Parathyroid adenoma (tissue), 2 donors: Measurements from ENCODE around the gene EVA1A.

Experiments
- H2AFZ ChIP-seq: fragments of 300-600 bp; sonication (generic); one replicate; pipeline ENCODE4 v1.7.0; 2017; ENCODE audit warnings: antibody characterized with exemption, mild to moderate bottlenecking
- H3K27ac ChIP-seq: fragments of 300-600 bp; sonication (generic); one replicate; pipeline ENCODE4 v1.7.0; 2017
- H3K27me3 ChIP-seq: fragments of 300-600 bp; sonication (generic); one replicate; pipeline ENCODE4 v1.7.0; 2017; ENCODE audit warnings: low read length; ENCODE audit not compliant: control insufficient read depth, insufficient read depth
- H3K36me3 ChIP-seq: fragments of 300-600 bp; sonication (generic); one replicate; pipeline ENCODE4 v1.7.0; 2017; ENCODE audit warnings: low read length; ENCODE audit not compliant: control insufficient read depth, insufficient read depth
- H3K4me1 ChIP-seq: fragments of 300-600 bp; sonication (generic); one replicate; pipeline ENCODE4 v1.7.0; 2017; ENCODE audit warnings: control low read depth
- H3K4me2 ChIP-seq: fragments of 300-600 bp; sonication (generic); one replicate; pipeline ENCODE4 v1.7.0; 2017; ENCODE audit warnings: low read length
- H3K4me3 ChIP-seq: fragments of 300-600 bp; sonication (generic); one replicate; pipeline ENCODE4 v1.7.0; 2017; ENCODE audit warnings: low read depth, low read length
- H3K79me2 ChIP-seq: fragments of 300-600 bp; sonication (generic); one replicate; pipeline ENCODE4 v1.7.0; 2017; ENCODE audit warnings: control low read depth
- H3K9ac ChIP-seq: fragments of 300-600 bp; sonication (generic); one replicate; pipeline ENCODE4 v1.7.0; 2017; ENCODE audit warnings: mild to moderate bottlenecking
- H3K9me3 ChIP-seq: fragments of 300-600 bp; sonication (generic); one replicate; pipeline ENCODE4 v1.7.0; 2017; ENCODE audit warnings: low read length; ENCODE audit not compliant: control insufficient read depth
- TF ChIP-seq, protein P1 (sequence below): fragments of 300-600 bp; sonication (generic); IDR thresholded peaks from one replicate; pipeline ENCODE4 v1.7.0; 2017; ENCODE audit warnings: antibody characterized with exemption, mild to moderate bottlenecking
- donor health status: primary hyperparathyroidism.

Gene EVA1A

GRCh38 chr2:75525434-75526310 lies 35.1 kb downstream of the EVA1A start:
- Histone ChIP-seq H3K27ac (no peak overlapping the region), H3K4me1 (no peaks in the 10 kb centered on the region), H2AFZ (no peak overlapping the region), H3K9ac (no peak overlapping the region), H3K4me3 (no peak overlapping the region), H3K79me2 (no peaks in the 10 kb centered on the region), H3K4me2 (no peak overlapping the region), H3K36me3 (no peaks in the 10 kb centered on the region), H3K27me3 (no peaks in the 10 kb centered on the region), H3K9me3 (no peaks in the 10 kb centered on the region)
- TF ChIP-seq, protein P1, sequence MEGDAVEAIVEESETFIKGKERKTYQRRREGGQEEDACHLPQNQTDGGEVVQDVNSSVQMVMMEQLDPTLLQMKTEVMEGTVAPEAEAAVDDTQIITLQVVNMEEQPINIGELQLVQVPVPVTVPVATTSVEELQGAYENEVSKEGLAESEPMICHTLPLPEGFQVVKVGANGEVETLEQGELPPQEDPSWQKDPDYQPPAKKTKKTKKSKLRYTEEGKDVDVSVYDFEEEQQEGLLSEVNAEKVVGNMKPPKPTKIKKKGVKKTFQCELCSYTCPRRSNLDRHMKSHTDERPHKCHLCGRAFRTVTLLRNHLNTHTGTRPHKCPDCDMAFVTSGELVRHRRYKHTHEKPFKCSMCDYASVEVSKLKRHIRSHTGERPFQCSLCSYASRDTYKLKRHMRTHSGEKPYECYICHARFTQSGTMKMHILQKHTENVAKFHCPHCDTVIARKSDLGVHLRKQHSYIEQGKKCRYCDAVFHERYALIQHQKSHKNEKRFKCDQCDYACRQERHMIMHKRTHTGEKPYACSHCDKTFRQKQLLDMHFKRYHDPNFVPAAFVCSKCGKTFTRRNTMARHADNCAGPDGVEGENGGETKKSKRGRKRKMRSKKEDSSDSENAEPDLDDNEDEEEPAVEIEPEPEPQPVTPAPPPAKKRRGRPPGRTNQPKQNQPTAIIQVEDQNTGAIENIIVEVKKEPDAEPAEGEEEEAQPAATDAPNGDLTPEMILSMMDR: no peak

DNA sequence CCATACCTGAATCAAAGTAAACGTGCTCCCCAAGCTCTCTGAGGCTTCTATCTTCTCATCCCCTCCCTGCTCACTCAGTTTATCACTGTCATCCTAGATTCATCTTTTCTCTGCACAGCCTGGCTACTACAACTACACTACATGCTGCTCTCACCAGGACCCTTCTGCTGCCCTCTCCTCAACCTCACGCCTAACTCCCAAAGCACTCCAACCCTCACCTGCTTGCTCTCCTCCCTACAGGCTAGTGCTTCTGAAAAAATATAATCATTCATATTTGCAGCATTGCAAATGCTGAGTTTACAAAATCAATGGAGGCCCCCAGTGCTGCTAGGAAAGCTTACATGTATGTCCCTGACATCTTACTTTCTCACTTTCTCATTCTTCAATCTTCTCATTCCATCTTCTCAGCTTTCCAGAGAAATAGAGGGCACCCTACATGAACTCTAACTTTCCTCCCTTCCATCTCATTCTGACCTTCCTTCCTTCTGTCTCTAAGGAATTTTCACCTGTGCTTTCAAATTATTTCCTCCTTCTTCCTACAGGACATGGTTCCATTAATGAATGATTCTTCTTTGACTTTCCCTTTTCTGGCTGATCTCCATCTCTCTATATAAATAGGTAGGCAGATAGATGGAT lies 36.3 kb downstream of the EVA1A start:
- TF ChIP-seq, protein P1: no peak
- no peaks in the 10 kb centered on the region for H3K79me2 ChIP-seq
- H3K4me2 ChIP-seq: no peak overlapping the region

DNA sequence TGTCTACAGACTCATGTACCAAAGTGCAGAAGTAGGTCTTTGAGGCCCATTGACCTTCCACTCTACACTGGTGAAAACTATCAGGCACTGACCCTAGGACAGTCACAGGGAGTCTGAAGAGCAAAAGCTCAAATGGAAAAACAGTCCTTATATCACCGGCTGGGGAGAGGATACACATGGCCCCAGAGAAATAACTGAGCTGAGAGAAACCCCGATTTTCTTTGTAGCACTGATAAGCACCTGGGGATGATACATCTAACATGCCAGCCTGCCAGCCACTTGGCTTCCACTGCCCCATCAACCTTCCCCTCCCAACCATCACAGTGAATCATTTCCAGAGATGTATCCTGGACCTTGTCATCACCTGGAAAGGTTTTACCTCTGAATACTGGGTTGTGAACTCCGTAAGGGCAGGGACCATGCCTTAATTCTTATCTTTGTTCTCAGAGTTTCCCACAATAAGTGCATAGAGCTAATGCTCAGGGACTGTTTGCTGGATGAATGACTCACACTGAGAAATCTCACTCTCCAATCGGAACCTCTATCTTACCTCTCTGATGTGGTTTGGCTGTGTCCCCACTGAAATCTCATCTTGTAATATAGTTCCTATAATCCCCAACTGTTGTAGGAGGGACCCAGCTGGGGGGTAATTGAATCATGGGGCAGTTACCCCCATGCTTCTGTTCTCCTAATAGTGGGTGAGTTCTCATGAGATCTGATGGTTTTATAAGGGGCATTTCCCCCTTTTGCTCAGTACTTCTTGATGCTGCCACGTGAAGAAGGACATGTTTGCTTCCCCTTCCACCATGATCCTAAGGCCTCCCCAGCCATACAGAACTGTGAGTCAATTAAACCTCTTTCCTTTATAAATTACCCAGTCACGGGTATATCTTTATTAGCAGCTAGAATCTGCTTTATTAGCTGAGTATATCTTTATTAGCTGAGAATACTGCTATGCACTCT lies 37.1 kb downstream of the EVA1A start:
- no peaks in the 10 kb centered on the region for H3K4me1 ChIP-seq

More for the DNA sequence above, 36.3 kb downstream of the EVA1A start:
- Histone ChIP-seq H3K27ac (no peak overlapping the region), H2AFZ (no peak overlapping the region), H3K9ac (no peak overlapping the region), H3K4me1 (no peaks in the 10 kb centered on the region), H3K27me3 (no peaks in the 10 kb centered on the region), H3K4me3 (no peak overlapping the region), H3K9me3 (no peaks in the 10 kb centered on the region), H3K36me3 (no peaks in the 10 kb centered on the region)

DNA sequence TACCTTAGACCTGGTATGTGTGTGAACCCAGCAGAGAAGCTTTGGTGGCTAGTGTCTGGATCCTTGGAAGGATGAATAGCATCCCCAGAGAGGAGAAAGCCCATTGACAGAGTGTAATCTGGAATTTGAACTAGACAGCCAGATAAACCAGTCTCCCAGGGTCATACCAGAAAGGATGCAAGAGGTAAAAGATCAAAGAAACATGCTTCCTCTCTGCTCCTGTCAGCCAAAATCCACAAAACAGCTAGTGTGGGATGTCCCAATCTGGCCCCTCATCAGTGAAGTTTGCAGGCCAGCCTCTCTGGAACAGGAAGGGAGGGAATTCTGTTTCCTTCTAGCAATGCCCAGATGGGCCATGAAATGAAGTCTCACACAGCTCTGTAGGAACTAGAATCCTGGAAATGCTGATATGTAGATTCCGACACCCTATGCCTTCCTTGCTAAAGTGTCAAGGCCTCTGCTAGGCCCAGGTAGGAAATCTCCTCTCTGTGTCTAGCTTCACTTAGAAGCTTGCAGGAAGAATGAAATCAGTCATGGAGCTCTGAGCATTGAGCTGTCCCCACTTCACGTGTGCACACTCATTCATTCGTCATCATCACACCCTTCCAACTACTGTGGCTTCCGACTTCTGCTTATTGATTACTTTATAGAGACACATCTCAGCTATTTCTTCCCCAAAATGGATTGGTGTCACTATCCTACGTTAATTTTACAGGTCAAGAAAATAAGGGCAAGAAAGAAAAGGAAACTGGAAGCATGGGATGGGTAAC lies 38.0 kb downstream of the EVA1A start:
- H3K36me3 ChIP-seq: no peaks in the 10 kb centered on the region
- H3K4me1 ChIP-seq: no peaks in the 10 kb centered on the region
- no peak overlapping the region for H3K4me2 ChIP-seq
- no peaks in the 10 kb centered on the region for H3K27me3 ChIP-seq
- H3K27ac ChIP-seq: no peak overlapping the region
- no peak overlapping the region for H3K4me3 ChIP-seq
- no peaks in the 10 kb centered on the region for H3K9me3 ChIP-seq
- H2AFZ ChIP-seq: no peak overlapping the region
- H3K9ac ChIP-seq: no peak overlapping the region
- TF ChIP-seq, protein P1: no peak
- no peaks in the 10 kb centered on the region for H3K79me2 ChIP-seq

More for the DNA sequence above, 37.1 kb downstream of the EVA1A start:
- Histone ChIP-seq H3K4me3 (no peak overlapping the region), H3K9me3 (no peaks in the 10 kb centered on the region), H2AFZ (no peak overlapping the region), H3K27ac (no peak overlapping the region), H3K4me2 (no peak overlapping the region), H3K79me2 (no peaks in the 10 kb centered on the region), H3K27me3 (no peaks in the 10 kb centered on the region), H3K9ac (no peak overlapping the region), H3K36me3 (no peaks in the 10 kb centered on the region)
- TF ChIP-seq, protein P1: no peak
